ENCODE measurements around the gene CFAP46. TPM values are rescaled to one million over a fixed set of nuclear protein-coding genes. Genes with fewer than 3 reads are reported as not detected.
A peak's percentile ranks its signal among the peaks of the same experiment; 100 is the strongest.
"Not testable (repeated sequence)": the region's sequence is repeated elsewhere in the genome, so short reads cannot be mapped to it uniquely, and the experiment has no call there.

Gene CFAP46
- total RNA-seq, 6 experiments from 2014 or later = 0.31 to 1.4 (median 0.32) TPM; not detected in 1

- TF ChIP-seq, protein P1, sequence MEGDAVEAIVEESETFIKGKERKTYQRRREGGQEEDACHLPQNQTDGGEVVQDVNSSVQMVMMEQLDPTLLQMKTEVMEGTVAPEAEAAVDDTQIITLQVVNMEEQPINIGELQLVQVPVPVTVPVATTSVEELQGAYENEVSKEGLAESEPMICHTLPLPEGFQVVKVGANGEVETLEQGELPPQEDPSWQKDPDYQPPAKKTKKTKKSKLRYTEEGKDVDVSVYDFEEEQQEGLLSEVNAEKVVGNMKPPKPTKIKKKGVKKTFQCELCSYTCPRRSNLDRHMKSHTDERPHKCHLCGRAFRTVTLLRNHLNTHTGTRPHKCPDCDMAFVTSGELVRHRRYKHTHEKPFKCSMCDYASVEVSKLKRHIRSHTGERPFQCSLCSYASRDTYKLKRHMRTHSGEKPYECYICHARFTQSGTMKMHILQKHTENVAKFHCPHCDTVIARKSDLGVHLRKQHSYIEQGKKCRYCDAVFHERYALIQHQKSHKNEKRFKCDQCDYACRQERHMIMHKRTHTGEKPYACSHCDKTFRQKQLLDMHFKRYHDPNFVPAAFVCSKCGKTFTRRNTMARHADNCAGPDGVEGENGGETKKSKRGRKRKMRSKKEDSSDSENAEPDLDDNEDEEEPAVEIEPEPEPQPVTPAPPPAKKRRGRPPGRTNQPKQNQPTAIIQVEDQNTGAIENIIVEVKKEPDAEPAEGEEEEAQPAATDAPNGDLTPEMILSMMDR (IDR thresholded peaks at IDR 0.05) = peak; percentile 65; the same call in 1 of the 2 replicates
- no peak for DNase-seq
- peaks cover 9% of the 10 kb centered on the region for H3K27me3 Mint-ChIP-seq (ENCODE audit: insufficient read depth)
- H3K36me3 Mint-ChIP-seq (ENCODE audit: low read depth) = no peaks in the 10 kb centered on the region
- H3K9me3 Mint-ChIP-seq = no peaks in the 10 kb centered on the region
- H3K27ac Mint-ChIP-seq = no peak overlapping the region
- peaks cover 5% of the 10 kb centered on the region; the same call in 1 of the 2 replicates for H3K4me1 Mint-ChIP-seq (ENCODE audit: low read depth)
- H3K4me3 Mint-ChIP-seq = no peak overlapping the region
Measured at GRCh38 chr10:132938472-132939339, 3.7 kb downstream of the CFAP46 start.

GRCh38 chr10:132937861-132938260, 4.5 kb downstream of the CFAP46 start:
- no peaks in the 10 kb centered on the region for H3K36me3 Mint-ChIP-seq (ENCODE audit: low read depth)
- H3K4me3 Mint-ChIP-seq = no peak overlapping the region
- peaks cover 4% of the 10 kb centered on the region; the same call in 1 of the 2 replicates for H3K4me1 Mint-ChIP-seq (ENCODE audit: low read depth)
- H3K27me3 Mint-ChIP-seq (ENCODE audit: insufficient read depth) = peaks cover 9% of the 10 kb centered on the region
- H3K27ac Mint-ChIP-seq = no peak overlapping the region
- H3K9me3 Mint-ChIP-seq = no peaks in the 10 kb centered on the region
- TF ChIP-seq, protein P1 (IDR thresholded peaks at IDR 0.05) = no peak
- no peak for DNase-seq

GRCh38 chr10:132934953-132935352, 7.4 kb downstream of the CFAP46 start:
- DNase-seq = no peak
- no peaks in the 10 kb centered on the region for H3K36me3 Mint-ChIP-seq (ENCODE audit: low read depth)
- H3K27ac Mint-ChIP-seq = no peak overlapping the region
- TF ChIP-seq, protein P1 (IDR thresholded peaks at IDR 0.05) = no peak
- peaks cover 8% of the 10 kb centered on the region; the same call in 1 of the 2 replicates for H3K27me3 Mint-ChIP-seq (ENCODE audit: insufficient read depth)
- H3K4me1 Mint-ChIP-seq (ENCODE audit: low read depth) = no peaks in the 10 kb centered on the region
- no peak overlapping the region for H3K4me3 Mint-ChIP-seq
- H3K9me3 Mint-ChIP-seq = no peaks in the 10 kb centered on the region

DNA sequence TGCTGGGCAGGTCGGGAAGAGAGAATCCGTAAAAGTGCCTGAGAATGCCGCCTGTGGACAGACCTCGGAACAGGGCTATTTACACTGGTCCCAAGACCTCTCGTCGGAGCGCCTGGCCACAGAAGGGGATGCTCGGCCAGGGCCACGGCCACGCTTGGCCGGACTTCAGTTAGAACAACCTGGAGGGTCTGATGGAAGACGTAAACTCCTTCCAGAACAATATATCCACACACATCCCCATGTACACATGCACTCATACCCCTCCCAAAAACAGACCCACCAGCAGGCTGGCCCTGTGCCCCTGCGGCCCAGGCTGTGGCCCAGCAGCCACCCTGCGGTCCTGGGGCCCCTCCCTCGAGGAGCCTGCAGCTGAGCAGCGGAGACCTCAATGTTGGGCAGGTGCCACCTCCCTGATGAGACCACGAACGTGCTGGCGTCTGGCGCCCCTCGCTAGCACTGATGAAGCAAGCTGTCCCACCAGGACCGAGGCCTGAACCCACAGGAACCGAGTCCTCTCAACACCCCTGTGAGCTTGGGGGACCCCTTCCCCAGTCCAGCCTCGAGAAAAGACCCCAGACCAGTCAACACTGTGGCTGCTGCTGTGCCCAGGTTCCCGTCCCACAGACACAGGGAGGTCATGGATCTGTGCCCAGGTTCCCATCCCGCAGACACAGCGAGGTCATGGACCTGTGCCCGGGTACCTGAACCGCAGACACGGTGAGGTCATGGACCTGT, 8.9 kb downstream of the CFAP46 start:
- Mint-ChIP-seq H3K27me3 (ENCODE audit: insufficient read depth) (peaks cover 8% of the 10 kb centered on the region; the same call in 1 of the 2 replicates), H3K9me3 (no peaks in the 10 kb centered on the region), H3K4me3 (no peak overlapping the region), H3K4me1 (ENCODE audit: low read depth) (no peaks in the 10 kb centered on the region), H3K27ac (no peak overlapping the region), H3K36me3 (ENCODE audit: low read depth) (no peaks in the 10 kb centered on the region)
- DNase-seq = no peak
- TF ChIP-seq, protein P1 (IDR thresholded peaks at IDR 0.05) = no peak

DNA sequence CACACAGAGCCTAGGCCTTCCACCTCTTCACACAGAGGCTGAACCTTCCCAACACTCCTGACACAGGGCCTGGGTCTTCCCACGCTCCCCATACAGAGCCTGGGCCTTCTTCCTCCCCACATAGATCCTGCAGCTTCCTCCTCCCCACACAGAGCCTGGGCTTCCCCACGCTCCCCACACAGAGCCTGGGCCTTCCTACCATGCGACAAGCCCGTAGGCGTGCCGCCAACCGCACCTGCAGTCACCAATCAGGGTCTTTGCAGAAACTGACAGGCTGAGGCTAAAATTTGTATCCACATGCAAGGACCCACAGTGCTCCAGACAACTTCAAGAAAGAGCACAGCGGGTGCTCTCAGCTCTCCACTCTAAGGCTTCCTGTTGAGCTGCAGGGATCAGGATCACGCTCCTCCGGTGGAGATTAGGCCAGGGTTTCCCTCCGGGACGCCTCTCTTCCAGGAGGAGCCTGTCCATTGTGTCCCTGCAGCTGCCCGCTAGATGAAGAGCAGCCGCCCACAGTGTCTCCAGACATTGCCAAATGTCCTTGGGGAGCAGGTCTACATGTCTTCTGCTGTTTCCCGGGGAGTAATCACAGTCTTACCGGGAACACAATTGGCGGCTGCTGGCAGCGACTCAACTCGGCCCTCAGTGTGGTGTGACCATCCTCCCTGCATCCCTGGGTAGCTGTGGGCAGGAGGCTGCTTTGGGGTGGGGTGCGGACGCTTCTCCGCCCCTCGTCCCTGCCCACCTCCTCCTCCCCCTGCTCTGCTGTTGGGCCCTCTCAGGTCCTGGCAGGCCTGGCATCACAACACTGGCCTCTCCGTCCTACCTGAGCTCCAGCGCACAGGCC, 9.7 kb downstream of the CFAP46 start:
- no peaks in the 10 kb centered on the region for H3K4me1 Mint-ChIP-seq (ENCODE audit: low read depth)
- no peak for DNase-seq

GRCh38 chr10:132931258-132932250, 10.8 kb downstream of the CFAP46 start:
- H3K4me3 Mint-ChIP-seq; H3K4me1 Mint-ChIP-seq (ENCODE audit: low read depth); DNase-seq; H3K36me3 Mint-ChIP-seq (ENCODE audit: low read depth); H3K27me3 Mint-ChIP-seq (ENCODE audit: insufficient read depth); H3K9me3 Mint-ChIP-seq: not testable (repeated sequence)
- peak overlapping the region; percentile 48 for H3K27ac Mint-ChIP-seq

More for the DNA sequence above, 9.7 kb downstream of the CFAP46 start:
- H3K9me3 Mint-ChIP-seq = no peaks in the 10 kb centered on the region
- peaks cover 8% of the 10 kb centered on the region; the same call in 1 of the 2 replicates for H3K27me3 Mint-ChIP-seq (ENCODE audit: insufficient read depth)
- TF ChIP-seq, protein P1 (IDR thresholded peaks at IDR 0.05) = no peak
- no peak overlapping the region for H3K27ac Mint-ChIP-seq
- no peaks in the 10 kb centered on the region for H3K36me3 Mint-ChIP-seq (ENCODE audit: low read depth)
- no peak overlapping the region for H3K4me3 Mint-ChIP-seq

- not testable (repeated sequence) for H3K27ac Mint-ChIP-seq; H3K36me3 Mint-ChIP-seq (ENCODE audit: low read depth); H3K4me1 Mint-ChIP-seq (ENCODE audit: low read depth); H3K4me3 Mint-ChIP-seq; H3K9me3 Mint-ChIP-seq; H3K27me3 Mint-ChIP-seq (ENCODE audit: insufficient read depth); DNase-seq
Measured at GRCh38 chr10:132930701-132931100, 11.7 kb downstream of the CFAP46 start.

All from HFFc6 (cell line).